Neural progenitor cell (in vitro differentiated cells): ENCODE data around the gene PPARA. TPM values are rescaled to one million over a fixed set of nuclear protein-coding genes. Genes with fewer than 3 reads are reported as not detected.

ENCODE experiments used
- DNase-seq: peaks from one replicate; pipeline ENCODE4 v3.0.0-alpha.2; 2016; ENCODE audit warnings: low spot score
- H2AFZ ChIP-seq: fragments of 200-600 bp; sonication (generic); replicated peaks from 2 replicates; pipeline ENCODE4 v1.6.1; 2016; ENCODE audit warnings: antibody characterized with exemption
- H3F3A ChIP-seq: fragments of 200-600 bp; sonication (generic); 2 replicates; pipeline ENCODE4 v1.6.1; 2016; ENCODE audit warnings: antibody characterized with exemption, low read depth
- H3K27ac ChIP-seq: fragments of 200-600 bp; sonication (generic); 2 replicates; pipeline ENCODE4 v1.5.1; 2016; ENCODE audit warnings: mild to moderate bottlenecking
- H3K27me3 ChIP-seq: fragments of 200-600 bp; sonication (generic); 2 replicates; pipeline ENCODE4 v1.6.1; 2016; ENCODE audit warnings: mild to moderate bottlenecking, moderate library complexity
- H3K36me3 ChIP-seq: fragments of 200-600 bp; sonication (generic); 2 replicates; pipeline ENCODE4 v1.5.1; 2016
- H3K4me1 ChIP-seq: fragments of 200-600 bp; sonication (generic); 2 replicates; pipeline ENCODE4 v1.6.1; 2016; ENCODE audit warnings: mixed run types
- H3K4me2 ChIP-seq: fragments of 200-600 bp; sonication (generic); 2 replicates; pipeline ENCODE4 v1.6.1; 2016
- H3K4me3 ChIP-seq: fragments of 200-600 bp; sonication (generic); 2 replicates; pipeline ENCODE4 v1.5.1; 2016
- H3K79me2 ChIP-seq: fragments of 200-600 bp; sonication (generic); 2 replicates; pipeline ENCODE4 v1.6.1; 2016; ENCODE audit warnings: low read depth
- H3K9ac ChIP-seq: fragments of 200-600 bp; sonication (generic); 2 replicates; pipeline ENCODE4 v1.6.1; 2016
- H3K9me3 ChIP-seq: fragments of 200-600 bp; sonication (generic); 2 replicates; pipeline ENCODE4 v1.5.1; 2016; ENCODE audit warnings: low read depth
- H4K20me1 ChIP-seq: fragments of 200-600 bp; sonication (generic); 2 replicates; pipeline ENCODE4 v1.6.1; 2016; ENCODE audit warnings: low read depth
- H3K27ac Mint-ChIP-seq: 3 replicates; pipeline ENCODE4 v1.8.0; 2021; ENCODE audit warnings: mixed read lengths
- H3K27me3 Mint-ChIP-seq: 2 replicates; pipeline ENCODE4 v1.8.0; 2022; ENCODE audit warnings: low read depth, mild to moderate bottlenecking, inconsistent platforms, moderate library complexity, mixed read lengths; ENCODE audit not compliant: insufficient read depth
- H3K36me3 Mint-ChIP-seq: 3 replicates; pipeline ENCODE4 v1.8.0; 2021; ENCODE audit warnings: mixed read lengths
- H3K4me1 Mint-ChIP-seq: 3 replicates; pipeline ENCODE4 v1.8.0; 2021; ENCODE audit warnings: mixed read lengths
- H3K4me3 Mint-ChIP-seq: 3 replicates; pipeline ENCODE4 v1.8.0; 2021; ENCODE audit warnings: mild to moderate bottlenecking, moderate library complexity, mixed read lengths
- H3K9me3 Mint-ChIP-seq: 3 replicates; pipeline ENCODE4 v1.8.0; 2020; ENCODE audit warnings: mixed read lengths
- EZH2 ChIP-seq: fragments of 200-600 bp; sonication (generic); IDR thresholded peaks from 2 replicates; pipeline ENCODE4 v1.6.1; 2017; ENCODE audit warnings: antibody characterized with exemption, mild to moderate bottlenecking, moderate library complexity
- EZH2phosphoT487 ChIP-seq: fragments of 200-600 bp; sonication (generic); IDR thresholded peaks from 2 replicates; pipeline ENCODE4 v1.6.1; 2017; ENCODE audit warnings: antibody characterized with exemption
- total RNA-seq: library from RNA; depleted of rRNA; stranded (reverse); fragments of >200 nt; gene quantifications from 2 replicates; pipeline ENCODE4 v1.2.3, GENCODE V29; 2015; ENCODE audit warnings: low replicate concordance
- TF ChIP-seq, protein P1 (sequence below): fragments of 200-600 bp; sonication (generic); IDR thresholded peaks from 2 replicates; pipeline ENCODE4 v1.5.1; 2017; ENCODE audit warnings: antibody characterized with exemption, mild to moderate bottlenecking

PPARA gene
- total RNA-seq, 1 donor from 2014 or later, result 5.2 TPM

DNA sequence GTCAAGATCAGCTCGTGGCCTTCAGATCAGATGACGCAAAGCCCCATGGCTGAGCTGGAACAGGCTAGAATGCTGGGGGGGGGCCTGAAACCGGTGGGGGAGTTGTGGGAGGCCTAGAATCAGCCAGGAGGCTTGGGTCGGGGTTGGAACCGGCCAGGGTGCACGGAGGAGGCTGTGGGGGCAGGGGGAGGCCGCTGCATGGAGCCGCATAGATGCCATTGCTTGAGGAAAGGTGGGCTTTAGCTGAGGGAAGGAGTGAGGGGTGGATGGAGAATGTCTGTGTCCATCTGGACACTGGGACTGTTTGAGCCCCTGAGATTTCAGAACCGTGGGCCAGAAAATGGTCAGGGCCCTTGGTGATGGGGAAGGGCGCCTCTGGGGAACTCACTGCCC is 74.6 kb downstream of the PPARA start:
- H4K20me1 ChIP-seq, result no peaks in the 10 kb centered on the region
- H2AFZ ChIP-seq, result no peak overlapping the region
- H3K4me1 Mint-ChIP-seq, result peaks cover 15% of the 10 kb centered on the region

DNA sequence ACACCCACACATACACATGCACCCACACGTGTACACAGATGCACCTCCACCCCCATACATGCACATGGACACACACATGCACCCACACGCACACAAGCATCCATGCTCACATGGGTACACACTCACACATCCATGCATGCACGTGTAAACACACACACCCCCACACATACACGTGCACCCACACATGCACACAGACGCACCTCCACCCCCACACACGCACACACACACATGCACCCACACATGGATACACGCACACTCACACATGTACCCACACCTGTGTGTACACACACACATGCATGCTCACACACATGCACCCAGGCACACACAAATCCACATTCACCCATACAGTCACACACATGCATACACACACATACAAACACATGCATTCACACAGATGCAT is 75.3 kb downstream of the PPARA start:
- Histone ChIP-seq H3K79me2 (no peaks in the 10 kb centered on the region), H3K36me3 (no peaks in the 10 kb centered on the region), H3F3A (no peaks in the 10 kb centered on the region), H3K4me3 (no peak overlapping the region), H3K27me3 (no peaks in the 10 kb centered on the region), H3K4me2 (no peak overlapping the region), H3K27ac (no peak overlapping the region), H2AFZ (no peak overlapping the region), H3K9me3 (no peaks in the 10 kb centered on the region), H4K20me1 (no peaks in the 10 kb centered on the region), H3K4me1 (no peaks in the 10 kb centered on the region), H3K9ac (no peak overlapping the region)
- no peaks in the 10 kb centered on the region for H3K9me3 Mint-ChIP-seq
- H3K36me3 Mint-ChIP-seq, result peaks cover 9% of the 10 kb centered on the region
- no peak overlapping the region for H3K4me3 Mint-ChIP-seq
- peak overlapping the region; percentile 44 for H3K27ac Mint-ChIP-seq
- H3K4me1 Mint-ChIP-seq, result peaks cover 15% of the 10 kb centered on the region
- DNase-seq, result no peak
- TF ChIP-seq EZH2 (no peak), EZH2phosphoT487 (no peak)
- TF ChIP-seq, protein P1, sequence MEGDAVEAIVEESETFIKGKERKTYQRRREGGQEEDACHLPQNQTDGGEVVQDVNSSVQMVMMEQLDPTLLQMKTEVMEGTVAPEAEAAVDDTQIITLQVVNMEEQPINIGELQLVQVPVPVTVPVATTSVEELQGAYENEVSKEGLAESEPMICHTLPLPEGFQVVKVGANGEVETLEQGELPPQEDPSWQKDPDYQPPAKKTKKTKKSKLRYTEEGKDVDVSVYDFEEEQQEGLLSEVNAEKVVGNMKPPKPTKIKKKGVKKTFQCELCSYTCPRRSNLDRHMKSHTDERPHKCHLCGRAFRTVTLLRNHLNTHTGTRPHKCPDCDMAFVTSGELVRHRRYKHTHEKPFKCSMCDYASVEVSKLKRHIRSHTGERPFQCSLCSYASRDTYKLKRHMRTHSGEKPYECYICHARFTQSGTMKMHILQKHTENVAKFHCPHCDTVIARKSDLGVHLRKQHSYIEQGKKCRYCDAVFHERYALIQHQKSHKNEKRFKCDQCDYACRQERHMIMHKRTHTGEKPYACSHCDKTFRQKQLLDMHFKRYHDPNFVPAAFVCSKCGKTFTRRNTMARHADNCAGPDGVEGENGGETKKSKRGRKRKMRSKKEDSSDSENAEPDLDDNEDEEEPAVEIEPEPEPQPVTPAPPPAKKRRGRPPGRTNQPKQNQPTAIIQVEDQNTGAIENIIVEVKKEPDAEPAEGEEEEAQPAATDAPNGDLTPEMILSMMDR, result no peak
- peaks cover 4% of the 10 kb centered on the region for H3K27me3 Mint-ChIP-seq

More for the DNA sequence above, 74.6 kb downstream of the PPARA start:
- H3K9ac ChIP-seq, result no peak overlapping the region
- DNase-seq, result no peak
- no peaks in the 10 kb centered on the region for H3K79me2 ChIP-seq
- Mint-ChIP-seq H3K4me3 (no peak overlapping the region), H3K36me3 (peaks cover 9% of the 10 kb centered on the region), H3K27me3 (peaks cover 4% of the 10 kb centered on the region), H3K9me3 (no peaks in the 10 kb centered on the region), H3K27ac (peak overlapping the region; percentile 91)
- H3K27me3 ChIP-seq, result no peaks in the 10 kb centered on the region
- no peak overlapping the region for H3K4me2 ChIP-seq
- H3K9me3 ChIP-seq, result no peaks in the 10 kb centered on the region
- H3F3A ChIP-seq, result no peaks in the 10 kb centered on the region
- no peak overlapping the region for H3K27ac ChIP-seq
- H3K4me1 ChIP-seq, result no peaks in the 10 kb centered on the region
- TF ChIP-seq, protein P1, result no peak
- TF ChIP-seq EZH2phosphoT487 (no peak), EZH2 (no peak)
- H3K4me3 ChIP-seq, result no peak overlapping the region
- H3K36me3 ChIP-seq, result no peaks in the 10 kb centered on the region

DNA sequence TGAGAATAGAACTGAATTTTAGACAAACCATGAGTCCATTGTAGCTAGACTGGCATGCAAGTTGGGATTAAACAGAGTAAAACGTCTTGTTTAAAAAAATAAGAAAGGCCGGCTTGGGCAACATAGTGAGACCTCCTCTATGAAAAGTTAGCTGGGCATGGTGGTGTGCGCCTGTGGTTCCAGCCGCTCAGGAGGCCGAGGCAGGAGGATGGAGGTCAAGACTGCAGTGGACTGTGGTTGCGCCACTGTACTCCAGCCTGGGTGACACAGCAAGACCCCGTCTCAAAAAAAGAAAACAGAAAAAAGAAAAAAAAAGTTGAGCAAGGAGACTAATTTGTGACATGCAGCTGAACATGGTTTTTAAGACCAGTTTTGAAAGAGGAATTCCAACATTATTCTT is 76.3 kb downstream of the PPARA start:
- Mint-ChIP-seq H3K9me3 (no peaks in the 10 kb centered on the region), H3K36me3 (peaks cover 3% of the 10 kb centered on the region), H3K4me3 (no peak overlapping the region), H3K4me1 (peaks cover 15% of the 10 kb centered on the region), H3K27me3 (peaks cover 4% of the 10 kb centered on the region), H3K27ac (peak overlapping the region; percentile 42)
- Histone ChIP-seq H3F3A (no peaks in the 10 kb centered on the region), H3K4me3 (no peak overlapping the region), H3K36me3 (no peaks in the 10 kb centered on the region), H3K9ac (no peak overlapping the region), H3K9me3 (no peaks in the 10 kb centered on the region), H2AFZ (no peak overlapping the region), H3K27ac (no peak overlapping the region), H4K20me1 (no peaks in the 10 kb centered on the region), H3K4me1 (no peaks in the 10 kb centered on the region), H3K4me2 (no peak overlapping the region), H3K27me3 (no peaks in the 10 kb centered on the region), H3K79me2 (no peaks in the 10 kb centered on the region)
- no peak for DNase-seq
- TF ChIP-seq, protein P1, result no peak

DNA sequence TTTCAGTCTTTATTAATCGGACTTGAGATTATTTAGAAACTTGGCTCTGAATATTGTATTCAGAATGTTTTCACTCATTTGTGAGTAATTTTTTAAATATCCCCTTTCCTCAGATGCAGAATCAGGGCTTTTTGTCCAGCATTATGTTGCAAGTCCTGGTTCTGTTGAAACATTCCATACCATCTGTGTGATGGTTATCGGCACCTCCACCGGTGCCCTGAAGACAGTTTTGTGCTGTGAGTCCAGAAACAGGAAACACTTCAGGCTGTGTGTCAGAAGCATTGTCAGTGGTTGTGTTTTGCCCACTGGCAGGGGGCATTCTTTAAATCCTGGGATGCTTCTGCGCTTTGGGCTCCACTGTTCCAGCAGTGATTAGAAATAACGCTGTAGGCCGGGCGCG is 79.4 kb downstream of the PPARA start:
- peaks cover 2% of the 10 kb centered on the region for H3K27me3 Mint-ChIP-seq
- no peak overlapping the region for H3K27ac Mint-ChIP-seq
- Histone ChIP-seq H3K9me3 (no peaks in the 10 kb centered on the region), H3F3A (no peaks in the 10 kb centered on the region), H3K4me3 (no peak overlapping the region), H3K9ac (no peak overlapping the region), H3K79me2 (no peaks in the 10 kb centered on the region), H3K4me1 (no peaks in the 10 kb centered on the region), H3K4me2 (no peak overlapping the region), H3K36me3 (no peaks in the 10 kb centered on the region), H3K27me3 (no peaks in the 10 kb centered on the region), H3K27ac (no peak overlapping the region), H2AFZ (no peak overlapping the region), H4K20me1 (no peaks in the 10 kb centered on the region)
- DNase-seq, result no peak
- H3K4me3 Mint-ChIP-seq, result no peak overlapping the region
- H3K4me1 Mint-ChIP-seq, result peaks cover 15% of the 10 kb centered on the region
- peaks cover 3% of the 10 kb centered on the region for H3K36me3 Mint-ChIP-seq
- no peaks in the 10 kb centered on the region for H3K9me3 Mint-ChIP-seq
- TF ChIP-seq EZH2 (no peak), EZH2phosphoT487 (no peak)
- TF ChIP-seq, protein P1, result no peak
